ENCODE measurements around the gene OPCML. TPM values are rescaled to one million over a fixed set of nuclear protein-coding genes. Genes with fewer than 3 reads are reported as not detected.

The OPCML gene
- total RNA-seq, 4 donors from 2014 or later, result 0.16 TPM; not detected in 3

- WGBS, 2 donors, result 57 to 63% methylated on average over 17 to 18 of the region's 18 CpGs
- H3K4me3 ChIP-seq (ENCODE audit: low read depth, poor library complexity, severe bottlenecking), result no peak overlapping the region
- intact Hi-C loops (cut with DNase I; ENCODE audit: low total_unique reads), result loop anchor here (10.0 kb wide), 1 partner anchor 68 kb away; no protein-coding TSS in a partner anchor
- TF ChIP-seq CTCF (IDR thresholded peaks at IDR 0.05), result no peak
- no peak for TF ChIP-seq POLR2A (IDR thresholded peaks at IDR 0.05)
- DNase-seq (ENCODE audit: low spot score in 2 of 2), result peak in 1 of 2 donors; percentile 66
These were observed 379.3 kb downstream of the OPCML start for GRCh38 chr11:133153031-133153430.

- H3K4me3 ChIP-seq (ENCODE audit: low read depth, poor library complexity, severe bottlenecking), result no peak overlapping the region
- TF ChIP-seq POLR2A (IDR thresholded peaks at IDR 0.05) (no peak), CTCF (IDR thresholded peaks at IDR 0.05) (no peak)
- intact Hi-C loops (cut with DNase I; ENCODE audit: low total_unique reads), result loop anchor here (10.0 kb wide), 1 partner anchor 65 kb away; no protein-coding TSS in a partner anchor
- WGBS, 2 donors, result 41 to 55% methylated on average over 5 of the region's 5 CpGs
- DNase-seq (ENCODE audit: low spot score in 2 of 2), result no peak
These were observed 382.6 kb downstream of the OPCML start for GRCh38 chr11:133149698-133150097.

- intact Hi-C loops (cut with DNase I; ENCODE audit: low total_unique reads), result no loop called here
- no peak overlapping the region for H3K4me3 ChIP-seq (ENCODE audit: low read depth, poor library complexity, severe bottlenecking)
- 86 to 91% methylated on average over 8 of the region's 8 CpGs for WGBS, 2 donors
These were observed 384.7 kb downstream of the OPCML start for GRCh38 chr11:133147625-133148024.

GRCh38 chr11:133146697-133147306 is 385.5 kb downstream of the OPCML start:
- DNase-seq (ENCODE audit: low spot score in 2 of 2), result no peak
- TF ChIP-seq CTCF (IDR thresholded peaks at IDR 0.05), result no peak
- no peak for TF ChIP-seq POLR2A (IDR thresholded peaks at IDR 0.05)

More at GRCh38 chr11:133147625-133148024, 384.7 kb downstream of the OPCML start:
- DNase-seq (ENCODE audit: low spot score in 2 of 2), result no peak
- TF ChIP-seq POLR2A (IDR thresholded peaks at IDR 0.05) (no peak), CTCF (IDR thresholded peaks at IDR 0.05) (no peak)

GRCh38 chr11:133137939-133138338 is 394.4 kb downstream of the OPCML start:
- TF ChIP-seq POLR2A (IDR thresholded peaks at IDR 0.05) (no peak), CTCF (IDR thresholded peaks at IDR 0.05) (no peak)
- H3K4me3 ChIP-seq (ENCODE audit: low read depth, poor library complexity, severe bottlenecking), result no peak overlapping the region
- 64% methylated on average over 5 of the region's 5 CpGs for WGBS, 2 donors
- DNase-seq (ENCODE audit: low spot score in 2 of 2), result no peak
- intact Hi-C loops (cut with DNase I; ENCODE audit: low total_unique reads), result loop anchor here (10.0 kb wide), 1 partner anchor 697 kb away; no protein-coding TSS in a partner anchor

More at GRCh38 chr11:133146697-133147306, 385.5 kb downstream of the OPCML start:
- 71 to 77% methylated on average over 7 of the region's 7 CpGs for WGBS, 2 donors
- intact Hi-C loops (cut with DNase I; ENCODE audit: low total_unique reads), result no loop called here
- no peak overlapping the region for H3K4me3 ChIP-seq (ENCODE audit: low read depth, poor library complexity, severe bottlenecking)

All from lower leg skin (tissue), 4 donors.